SU-DHL-6 (cell line): Measurements from ENCODE around the gene SMTNL2.

ENCODE experiments used
- CTCF ChIP-seq: fragments of 200-600 bp; sonication (generic); IDR thresholded peaks from one replicate; pipeline ENCODE4 v1.5.1; 2017; ENCODE audit warnings: antibody characterized with exemption, mild to moderate bottlenecking, low read length, moderate library complexity; ENCODE audit not compliant: insufficient read depth, poor library complexity, severe bottlenecking
- EZH2phosphoT487 ChIP-seq: fragments of 200-600 bp; sonication (generic), shearing (Covaris generic); conservative IDR thresholded peaks from 2 replicates; pipeline ENCODE4 v1.6.1; 2018; ENCODE audit warnings: mild to moderate bottlenecking, antibody characterized with exemption, low read length, moderate library complexity, mixed read lengths

- no peak for TF ChIP-seq CTCF
- no peak for TF ChIP-seq EZH2phosphoT487
These were observed 4.1 kb downstream of the SMTNL2 start for GRCh38 chr17:4588391-4588790.
